Esophagus muscularis mucosa (tissue), 4 donors: ENCODE measurements around the gene SLC25A42. TPM values are rescaled to one million over a fixed set of nuclear protein-coding genes. Genes with fewer than 3 reads are reported as not detected.

Experiments
- DNase-seq: peaks from one replicate; pipeline ENCODE4 v3.0.0-alpha.2; 2017; ENCODE audit errors: extremely low spot score
- H3K27ac ChIP-seq, 4 donors: fragments of 200-600 bp; sonication (generic); replicated peaks in 1 of 4; 1 replicate in 3 of 4; 2 replicates in 1 of 4; pipeline ENCODE4 v1.5.1; 2016 to 2019; ENCODE audit warnings: mild to moderate bottlenecking in 1 of 4
- H3K27me3 ChIP-seq, 4 donors: fragments of 200-600 bp; sonication (generic); one replicate each; pipeline versions ENCODE4 v1.5.1 to v1.6.0; 2016 to 2019
- H3K36me3 ChIP-seq, 4 donors: fragments of 200-600 bp; sonication (generic); one replicate each; pipeline ENCODE4 v1.5.1; 2016 to 2019
- H3K4me1 ChIP-seq, 4 donors: fragments of 200-600 bp; sonication (generic); one replicate each; pipeline ENCODE4 v1.5.1; 2016 to 2019
- H3K4me3 ChIP-seq, 4 donors: fragments of 200-600 bp; sonication (generic); 1 replicate in 2 of 4; 2 replicates in 2 of 4; pipeline ENCODE4 v1.5.1; 2016 to 2019; ENCODE audit warnings: mild to moderate bottlenecking in 4 of 4, moderate library complexity in 1 of 4
- H3K9me3 ChIP-seq, 4 donors: fragments of 200-600 bp; sonication (generic); 1 replicate in 3 of 4; 2 replicates in 1 of 4; pipeline ENCODE4 v1.5.1; 2016 to 2019
- CTCF ChIP-seq, 3 experiments: fragments of 200-600 bp in 2 of 3; fragments of 450-650 bp in 1 of 3; sonication (generic) in 2 of 3; IDR thresholded peaks; one replicate each; pipeline ENCODE4 v1.5.1; 2017 to 2019; ENCODE audit warnings: antibody characterized with exemption in 3 of 3, mild to moderate bottlenecking in 2 of 3, moderate library complexity in 1 of 3
- EP300 ChIP-seq: sonication (generic); formaldehyde crosslinking; IDR thresholded peaks from one replicate; pipeline ENCODE4 v1.6.1; 2017; ENCODE audit warnings: antibody characterized with exemption
- POLR2A ChIP-seq: fragments of 450-650 bp; IDR thresholded peaks from one replicate; pipeline ENCODE4 v1.6.1; 2017; ENCODE audit warnings: antibody characterized with exemption, moderate library complexity, mild to moderate bottlenecking, low read depth
- POLR2AphosphoS5 ChIP-seq, 2 donors: sonication (generic); formaldehyde crosslinking; IDR thresholded peaks; one replicate each; pipeline ENCODE4 v1.6.1; 2017; ENCODE audit warnings: antibody characterized with exemption in 2 of 2
- WGBS: methylation state at CpG from one replicate; pipeline ENCODE4 v1.1.5; 2018; 5-methylcytosine and 5-hydroxymethylcytosine counted together
- intact Hi-C: fragments of 100-400 bp; cut with DNase I; formaldehyde crosslinking; loops from one replicate; pipeline ENCODE4 v1.15.1; 2023
- total RNA-seq, 4 donors: library from RNA; depleted of rRNA; stranded (reverse); fragments of >200 nt; gene quantifications; one replicate each; pipeline versions ENCODE4 v1.1.0 to v1.2.1, GENCODE V29; 2016

The SLC25A42 gene
- total RNA-seq, 4 donors from 2014 or later: 11.2 to 16.8 (median 13.8) TPM

DNA sequence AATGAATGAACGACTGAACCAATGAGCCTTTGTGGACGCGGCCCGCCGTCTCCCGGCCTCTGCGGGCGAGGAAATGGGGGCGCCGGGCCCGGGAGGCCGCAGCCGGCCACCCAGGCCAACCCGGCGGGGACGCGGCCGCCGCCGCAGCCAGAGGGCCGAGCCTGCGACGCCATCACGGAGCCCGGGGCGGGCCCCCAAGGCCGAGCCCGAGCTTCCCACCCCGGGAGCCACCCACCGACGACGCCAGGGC is 30.7 kb upstream of the SLC25A42 start:
- Histone ChIP-seq H3K4me1 (peaks cover 28 to 50% (median 40%) of the 10 kb centered on the region in 4 donors), H3K36me3 (peaks cover 9 to 37% (median 30%) of the 10 kb centered on the region in 4 donors), H3K4me3 (peak overlapping the region; percentile 95 to 99 (median 96)), H3K9me3 (no peaks in the 10 kb centered on the region), H3K27ac (peak overlapping the region; percentile 93 to 100 (median 98)), H3K27me3 (no peaks in the 10 kb centered on the region)
- intact Hi-C loops: no loop called here
- 0% methylated on average over 3 of the region's 32 CpGs for whole genome bisulfite sequencing
- no peak for TF ChIP-seq EP300
- no peak for TF ChIP-seq POLR2A
- TF ChIP-seq CTCF (IDR thresholded peaks at IDR 0.05): no peak
- no peak for TF ChIP-seq POLR2AphosphoS5 (IDR thresholded peaks at IDR 0.05)
- no peak for DNase-seq

GRCh38 chr19:19033426-19034203 is 30.2 kb upstream of the SLC25A42 start, which contains the start of the genes ARMC6 and SUGP2:
TSS of gene ARMC6 (plus strand) at chr19:19033603. CDS start at chr19:19034210, 607 bp downstream.
TSS of gene SUGP2 (minus strand) at chr19:19033517. CDS start at chr19:19031071, 2,446 bp downstream.
- peak within 1 kb of the TSS; percentile 95 to 99 (median 96) for H3K4me3 ChIP-seq
- H3K4me1 ChIP-seq: peaks cover 28 to 50% (median 40%) of the 10 kb centered on the region in 4 donors
- TF ChIP-seq EP300 (no peak), POLR2AphosphoS5 (IDR thresholded peaks at IDR 0.05) (peak; percentile 53 to 78)
- H3K36me3 ChIP-seq: peaks cover 9 to 32% (median 25%) of the 10 kb centered on the region in 4 donors
- H3K27me3 ChIP-seq: no peaks in the 10 kb centered on the region
- under 1% methylated on average over 46 of the region's 94 CpGs for WGBS
- intact Hi-C loops: no loop called here
- peak; percentile 96 for DNase-seq
- H3K9me3 ChIP-seq: no peaks in the 10 kb centered on the region
- H3K27ac ChIP-seq: peak within 1 kb of the TSS; percentile 93 to 100 (median 98)

GRCh38 chr19:19034204-19034624 is 29.6 kb upstream of the SLC25A42 start:
- intact Hi-C loops: no loop called here
- Histone ChIP-seq H3K9me3 (no peaks in the 10 kb centered on the region), H3K36me3 (peaks cover 9 to 26% (median 19%) of the 10 kb centered on the region in 4 donors), H3K27ac (peak overlapping the region; percentile 93 to 100 (median 98)), H3K4me1 (peaks cover 28 to 50% (median 40%) of the 10 kb centered on the region in 4 donors), H3K27me3 (no peaks in the 10 kb centered on the region), H3K4me3 (peak overlapping the region; percentile 95 to 99 (median 96))
- TF ChIP-seq CTCF (IDR thresholded peaks at IDR 0.05): no peak
- TF ChIP-seq POLR2A: no peak
- TF ChIP-seq POLR2AphosphoS5 (IDR thresholded peaks at IDR 0.05): no peak
- TF ChIP-seq EP300: no peak
- 7% methylated on average over 10 of the region's 10 CpGs for WGBS
- no peak for DNase-seq

- Histone ChIP-seq H3K36me3 (peaks cover 0 to 32% (median 24%) of the 10 kb centered on the region in 4 donors), H3K4me1 (peaks cover 6 to 23% (median 19%) of the 10 kb centered on the region in 4 donors), H3K27me3 (no peaks in the 10 kb centered on the region), H3K27ac (peak overlapping the region in 2 of 4 donors; percentile 37 to 39), H3K9me3 (no peaks in the 10 kb centered on the region), H3K4me3 (no peak overlapping the region)
- TF ChIP-seq CTCF (IDR thresholded peaks at IDR 0.05) (no peak), EP300 (no peak), POLR2A (no peak), POLR2AphosphoS5 (IDR thresholded peaks at IDR 0.05) (no peak)
- no peak for DNase-seq
- 82% methylated on average over 4 of the region's 4 CpGs for WGBS
- intact Hi-C loops: no loop called here
These were observed 23.9 kb upstream of the SLC25A42 start for GRCh38 chr19:19039901-19040300.

DNA sequence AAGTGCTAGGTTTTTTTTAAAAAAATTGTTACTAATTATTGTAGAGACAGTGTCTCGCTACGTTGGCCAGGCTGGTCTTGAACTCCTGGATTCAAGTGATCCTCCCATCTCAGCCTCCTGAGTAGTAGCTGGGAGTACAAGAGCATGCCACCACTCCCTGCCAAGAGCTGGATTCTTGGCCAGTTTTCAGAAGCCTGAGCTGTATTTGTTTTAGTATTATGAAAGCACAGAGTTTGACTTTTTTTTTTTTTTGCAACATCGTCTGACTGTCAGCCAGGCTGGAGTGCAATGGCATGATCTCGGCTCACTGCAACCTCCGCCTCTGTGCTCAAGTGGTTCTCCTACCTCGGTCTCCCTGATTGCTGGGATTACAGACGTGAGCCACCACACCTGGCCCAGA is 23.4 kb upstream of the SLC25A42 start:
- intact Hi-C loops: no loop called here
- H3K27ac ChIP-seq: peak overlapping the region; percentile 37 to 51 (median 40)
- H3K4me1 ChIP-seq: peaks cover 5 to 18% (median 14%) of the 10 kb centered on the region in 4 donors
- H3K9me3 ChIP-seq: no peaks in the 10 kb centered on the region
- H3K27me3 ChIP-seq: no peaks in the 10 kb centered on the region
- TF ChIP-seq POLR2AphosphoS5 (IDR thresholded peaks at IDR 0.05) (peak; percentile 32 to 47), POLR2A (no peak), CTCF (IDR thresholded peaks at IDR 0.05) (no peak)
- H3K4me3 ChIP-seq: no peak overlapping the region
- H3K36me3 ChIP-seq: peaks cover 0 to 35% (median 27%) of the 10 kb centered on the region in 4 donors
- WGBS: 39% methylated on average over 7 of the region's 7 CpGs
- DNase-seq: peak; percentile 95
